VCaP (cell line): ENCODE data around the gene GPR15LG.
"Not testable (repeated sequence)": the region's sequence is repeated elsewhere in the genome, so short reads cannot be mapped to it uniquely, and the experiment has no call there.

ENCODE experiments used
- H3K27ac ChIP-seq: fragments of 450-650 bp; 2 replicates; pipeline ENCODE4 v1.5.1; 2017
- CTCF ChIP-seq: fragments of 450-650 bp; conservative IDR thresholded peaks from 2 replicates; pipeline ENCODE4 v1.5.1; 2017; ENCODE audit warnings: mild to moderate bottlenecking, moderate library complexity

The GPR15LG gene

GRCh38 chr10:84177541-84178141, 4.0 kb downstream of the GPR15LG start:
- H3K27ac ChIP-seq = no peak overlapping the region
- no peak for TF ChIP-seq CTCF

- no peak overlapping the region for H3K27ac ChIP-seq
- TF ChIP-seq CTCF = no peak
These were observed 4.6 kb downstream of the GPR15LG start for GRCh38 chr10:84178160-84178609.

- no peak overlapping the region for H3K27ac ChIP-seq
- TF ChIP-seq CTCF = no peak
These were observed 5.6 kb downstream of the GPR15LG start for GRCh38 chr10:84179059-84179710.

GRCh38 chr10:84180386-84180785, 6.8 kb downstream of the GPR15LG start:
- H3K27ac ChIP-seq = not testable (repeated sequence)

GRCh38 chr10:84181631-84182030, 8.0 kb downstream of the GPR15LG start:
- TF ChIP-seq CTCF = no peak
- H3K27ac ChIP-seq = no peak overlapping the region

- no peak for TF ChIP-seq CTCF
- H3K27ac ChIP-seq = no peak overlapping the region
These were observed 10.9 kb downstream of the GPR15LG start for GRCh38 chr10:84184517-84184916.

- no peak for TF ChIP-seq CTCF
- H3K27ac ChIP-seq = no peak overlapping the region
These were observed 12.1 kb downstream of the GPR15LG start for GRCh38 chr10:84185526-84186175.

GRCh38 chr10:84188815-84189214, 15.2 kb downstream of the GPR15LG start:
- no peak for TF ChIP-seq CTCF
- H3K27ac ChIP-seq = no peak overlapping the region
